A673 (cell line): ENCODE results near the gene FOXC1.

Experiments
- EZH2 ChIP-seq: fragments of 200-600 bp; sonication (generic); IDR thresholded peaks from 2 replicates; pipeline ENCODE4 v1.6.1; 2017; ENCODE audit warnings: borderline replicate concordance, low read depth, mild to moderate bottlenecking, mixed read lengths, antibody characterized with exemption, low read length; ENCODE audit not compliant: poor library complexity, severe bottlenecking
- TF ChIP-seq, protein P1 (sequence below): fragments of 300-800, 200-600 bp; sonication (generic); conservative IDR thresholded peaks from 2 replicates; pipeline ENCODE4 v1.5.1; 2017; ENCODE audit warnings: low read depth, mild to moderate bottlenecking, antibody characterized with exemption, low read length, moderate library complexity, mixed read lengths

DNA sequence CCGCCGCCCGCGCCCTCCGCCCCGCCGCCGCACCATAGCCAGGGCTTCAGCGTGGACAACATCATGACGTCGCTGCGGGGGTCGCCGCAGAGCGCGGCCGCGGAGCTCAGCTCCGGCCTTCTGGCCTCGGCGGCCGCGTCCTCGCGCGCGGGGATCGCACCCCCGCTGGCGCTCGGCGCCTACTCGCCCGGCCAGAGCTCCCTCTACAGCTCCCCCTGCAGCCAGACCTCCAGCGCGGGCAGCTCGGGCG is 1.5 kb downstream of the FOXC1 start:
- TF ChIP-seq, protein P1, sequence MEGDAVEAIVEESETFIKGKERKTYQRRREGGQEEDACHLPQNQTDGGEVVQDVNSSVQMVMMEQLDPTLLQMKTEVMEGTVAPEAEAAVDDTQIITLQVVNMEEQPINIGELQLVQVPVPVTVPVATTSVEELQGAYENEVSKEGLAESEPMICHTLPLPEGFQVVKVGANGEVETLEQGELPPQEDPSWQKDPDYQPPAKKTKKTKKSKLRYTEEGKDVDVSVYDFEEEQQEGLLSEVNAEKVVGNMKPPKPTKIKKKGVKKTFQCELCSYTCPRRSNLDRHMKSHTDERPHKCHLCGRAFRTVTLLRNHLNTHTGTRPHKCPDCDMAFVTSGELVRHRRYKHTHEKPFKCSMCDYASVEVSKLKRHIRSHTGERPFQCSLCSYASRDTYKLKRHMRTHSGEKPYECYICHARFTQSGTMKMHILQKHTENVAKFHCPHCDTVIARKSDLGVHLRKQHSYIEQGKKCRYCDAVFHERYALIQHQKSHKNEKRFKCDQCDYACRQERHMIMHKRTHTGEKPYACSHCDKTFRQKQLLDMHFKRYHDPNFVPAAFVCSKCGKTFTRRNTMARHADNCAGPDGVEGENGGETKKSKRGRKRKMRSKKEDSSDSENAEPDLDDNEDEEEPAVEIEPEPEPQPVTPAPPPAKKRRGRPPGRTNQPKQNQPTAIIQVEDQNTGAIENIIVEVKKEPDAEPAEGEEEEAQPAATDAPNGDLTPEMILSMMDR: no peak
- TF ChIP-seq EZH2: no peak
